Left ventricle myocardium inferior (tissue), 1 donor: ENCODE measurements around the gene DYNC1LI1. TPM values are rescaled to one million over a fixed set of nuclear protein-coding genes. Genes with fewer than 3 reads are reported as not detected.

ENCODE experiments used
- DNase-seq: peaks from one replicate; pipeline ENCODE4 v3.0.0-alpha.2; 2020
- H3K27ac ChIP-seq: fragments of 200-600 bp; replicated peaks from 2 replicates; pipeline ENCODE4 v1.8.0; 2021
- H3K27me3 ChIP-seq: fragments of 200-600 bp; 2 replicates; pipeline ENCODE4 v1.8.0; 2021; ENCODE audit warnings: low read depth
- H3K36me3 ChIP-seq: fragments of 200-600 bp; 2 replicates; pipeline ENCODE4 v1.8.0; 2021
- H3K4me1 ChIP-seq: fragments of 200-600 bp; 2 replicates; pipeline ENCODE4 v1.8.0; 2021
- H3K4me3 ChIP-seq: fragments of 200-600 bp; 2 replicates; pipeline ENCODE4 v1.8.0; 2021; ENCODE audit warnings: mild to moderate bottlenecking, moderate library complexity
- H3K9me3 ChIP-seq: fragments of 200-600 bp; replicated peaks from 2 replicates; pipeline ENCODE4 v1.8.0; 2021
- intact Hi-C: fragments of 100-400 bp; cut with micrococcal nuclease; formaldehyde crosslinking; loops from one replicate; pipeline ENCODE4 v1.11.0; 2022
- total RNA-seq: library from RNA; stranded (reverse); fragmentation: NEBNext Ultra II Directional; extraction: Animal tissue kit (Norgen Biotek cat#: 25700); gene quantifications from one replicate; pipeline ENCODE4 v1.2.1, GENCODE V29; 2021
- TF ChIP-seq, protein P1 (sequence below): fragments of 200-600 bp; IDR thresholded peaks from 2 replicates; pipeline ENCODE4 v1.8.0; 2021; ENCODE audit warnings: antibody characterized with exemption, mild to moderate bottlenecking, borderline replicate concordance
- donor health status: DM: no; HTN: yes; CAD: no; lungs with severe emphysema.

Gene DYNC1LI1
- total RNA-seq, 1 donor from 2014 or later = 53.8 TPM

DNA sequence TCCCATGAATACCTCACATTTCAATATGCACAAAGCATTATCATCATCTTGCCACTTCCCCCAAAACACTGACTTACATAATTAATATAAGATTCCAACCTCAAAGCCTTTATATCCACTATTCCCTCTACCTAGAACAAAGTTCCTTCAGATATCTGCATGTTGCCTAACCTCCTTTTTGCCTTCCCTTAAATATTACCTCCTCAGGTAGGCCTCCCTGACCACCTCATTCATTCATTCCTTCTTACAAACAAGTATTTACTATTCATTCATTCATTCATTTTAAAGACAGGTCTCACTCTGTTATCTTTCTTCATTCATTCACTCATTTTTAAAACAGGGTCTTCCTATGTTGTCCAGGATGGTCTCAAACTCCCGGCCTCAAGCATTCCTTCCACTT, 18.6 kb downstream of the DYNC1LI1 start:
- Histone ChIP-seq H3K27me3 (no peaks in the 10 kb centered on the region), H3K4me3 (no peak overlapping the region), H3K9me3 (no peaks in the 10 kb centered on the region), H3K4me1 (peaks cover 65% of the 10 kb centered on the region), H3K36me3 (no peaks in the 10 kb centered on the region), H3K27ac (no peak overlapping the region)
- intact Hi-C loops = no loop called here
- no peak for DNase-seq
- TF ChIP-seq, protein P1, sequence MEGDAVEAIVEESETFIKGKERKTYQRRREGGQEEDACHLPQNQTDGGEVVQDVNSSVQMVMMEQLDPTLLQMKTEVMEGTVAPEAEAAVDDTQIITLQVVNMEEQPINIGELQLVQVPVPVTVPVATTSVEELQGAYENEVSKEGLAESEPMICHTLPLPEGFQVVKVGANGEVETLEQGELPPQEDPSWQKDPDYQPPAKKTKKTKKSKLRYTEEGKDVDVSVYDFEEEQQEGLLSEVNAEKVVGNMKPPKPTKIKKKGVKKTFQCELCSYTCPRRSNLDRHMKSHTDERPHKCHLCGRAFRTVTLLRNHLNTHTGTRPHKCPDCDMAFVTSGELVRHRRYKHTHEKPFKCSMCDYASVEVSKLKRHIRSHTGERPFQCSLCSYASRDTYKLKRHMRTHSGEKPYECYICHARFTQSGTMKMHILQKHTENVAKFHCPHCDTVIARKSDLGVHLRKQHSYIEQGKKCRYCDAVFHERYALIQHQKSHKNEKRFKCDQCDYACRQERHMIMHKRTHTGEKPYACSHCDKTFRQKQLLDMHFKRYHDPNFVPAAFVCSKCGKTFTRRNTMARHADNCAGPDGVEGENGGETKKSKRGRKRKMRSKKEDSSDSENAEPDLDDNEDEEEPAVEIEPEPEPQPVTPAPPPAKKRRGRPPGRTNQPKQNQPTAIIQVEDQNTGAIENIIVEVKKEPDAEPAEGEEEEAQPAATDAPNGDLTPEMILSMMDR = no peak

DNA sequence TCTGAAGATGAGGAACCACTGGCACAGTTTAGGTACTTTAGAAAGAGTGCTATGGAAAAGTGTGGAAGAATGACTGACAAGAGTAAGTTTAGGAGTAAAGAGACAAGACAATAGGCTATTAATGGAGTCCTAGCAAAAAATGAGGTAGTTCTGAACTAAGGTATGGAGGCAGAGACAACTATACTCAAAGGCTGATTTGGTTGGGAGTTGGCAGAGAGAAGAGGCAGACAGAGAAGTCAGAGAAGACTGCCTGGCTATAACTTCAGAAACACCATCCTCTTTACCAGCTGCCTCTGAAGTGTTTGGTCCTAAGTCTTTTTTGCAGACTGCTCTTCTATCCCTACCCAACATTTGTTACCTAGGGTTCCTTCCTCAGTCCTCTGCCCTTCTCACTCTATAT, 19.2 kb downstream of the DYNC1LI1 start:
- TF ChIP-seq, protein P1 = no peak
- no peaks in the 10 kb centered on the region for H3K27me3 ChIP-seq
- no peak overlapping the region for H3K27ac ChIP-seq
- peaks cover 60% of the 10 kb centered on the region for H3K4me1 ChIP-seq
- intact Hi-C loops = no loop called here
- H3K36me3 ChIP-seq = no peaks in the 10 kb centered on the region
- no peak for DNase-seq
- no peaks in the 10 kb centered on the region for H3K9me3 ChIP-seq
- H3K4me3 ChIP-seq = no peak overlapping the region

DNA sequence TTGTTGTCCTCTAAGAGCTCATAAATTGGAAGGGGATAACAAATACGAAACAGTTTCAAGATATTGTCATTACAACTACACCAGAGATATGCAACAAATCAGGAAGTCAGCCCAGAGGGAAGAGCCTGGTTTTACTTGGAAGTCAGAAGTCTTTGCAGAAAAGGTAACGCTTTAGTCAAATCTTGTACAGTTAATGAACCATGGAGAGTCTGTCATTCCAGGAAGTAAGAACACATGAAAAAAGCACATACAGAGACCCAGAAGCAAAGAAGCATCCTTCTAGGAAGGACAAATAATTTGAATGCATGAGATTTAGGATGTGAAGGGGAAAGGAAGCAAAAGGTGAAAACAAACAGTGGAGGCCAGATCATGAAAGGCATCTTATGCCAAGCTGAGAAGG, 19.6 kb downstream of the DYNC1LI1 start:
- H3K4me3 ChIP-seq = no peak overlapping the region
- no peaks in the 10 kb centered on the region for H3K27me3 ChIP-seq
- no peaks in the 10 kb centered on the region for H3K36me3 ChIP-seq
- H3K4me1 ChIP-seq = peaks cover 56% of the 10 kb centered on the region
- TF ChIP-seq, protein P1 = no peak
- H3K9me3 ChIP-seq = no peaks in the 10 kb centered on the region
- H3K27ac ChIP-seq = no peak overlapping the region
- no peak for DNase-seq
- intact Hi-C loops = no loop called here

DNA sequence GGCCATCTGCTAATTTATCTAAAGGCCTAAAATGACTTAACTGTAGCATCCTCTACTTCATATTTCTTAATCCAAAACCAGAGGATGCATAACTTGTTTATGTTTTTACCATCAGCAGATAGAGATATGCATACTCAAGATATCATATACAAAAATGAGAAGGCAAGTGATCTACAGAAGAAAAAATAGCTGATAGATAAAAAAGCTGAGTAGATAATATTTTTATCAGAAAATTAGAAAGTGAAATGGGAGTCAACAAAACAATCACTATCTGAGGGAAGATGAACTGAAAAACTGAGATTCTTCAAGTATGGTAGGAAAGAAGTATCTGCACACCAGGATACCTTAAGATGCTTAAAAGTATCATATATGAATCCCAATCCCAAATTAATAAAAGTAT, 25.4 kb downstream of the DYNC1LI1 start:
- DNase-seq = no peak
- Histone ChIP-seq H3K36me3 (peaks cover 9% of the 10 kb centered on the region), H3K9me3 (no peaks in the 10 kb centered on the region), H3K4me3 (no peak overlapping the region), H3K27ac (no peak overlapping the region), H3K4me1 (peaks cover 34% of the 10 kb centered on the region), H3K27me3 (no peaks in the 10 kb centered on the region)
- intact Hi-C loops = no loop called here
- TF ChIP-seq, protein P1 = no peak

DNA sequence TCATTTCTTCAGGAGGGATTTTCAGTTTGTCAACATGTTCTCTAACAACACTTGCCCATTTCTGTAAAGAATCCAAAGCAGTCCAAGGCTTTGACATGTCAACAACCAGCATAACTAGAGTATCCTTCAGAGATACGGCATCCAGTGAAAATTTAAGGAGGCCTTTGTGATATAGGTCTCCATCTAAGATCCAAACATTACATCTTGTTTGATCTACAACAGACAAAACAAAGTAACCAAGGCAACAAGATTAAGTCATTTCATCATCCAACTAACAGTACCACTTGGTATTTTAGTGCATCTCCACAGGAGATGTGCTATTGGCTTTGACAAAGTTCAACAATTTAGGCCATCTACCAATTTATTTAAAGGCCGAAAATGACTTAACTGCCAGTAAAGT, 25.8 kb downstream of the DYNC1LI1 start:
- H3K9me3 ChIP-seq = no peaks in the 10 kb centered on the region
- H3K36me3 ChIP-seq = peaks cover 14% of the 10 kb centered on the region
- peak overlapping the region; percentile 5 for H3K27ac ChIP-seq
- peaks cover 34% of the 10 kb centered on the region for H3K4me1 ChIP-seq
- no peak for DNase-seq
- intact Hi-C loops = no loop called here
- no peak overlapping the region for H3K4me3 ChIP-seq
- no peaks in the 10 kb centered on the region for H3K27me3 ChIP-seq
- TF ChIP-seq, protein P1 = no peak

DNA sequence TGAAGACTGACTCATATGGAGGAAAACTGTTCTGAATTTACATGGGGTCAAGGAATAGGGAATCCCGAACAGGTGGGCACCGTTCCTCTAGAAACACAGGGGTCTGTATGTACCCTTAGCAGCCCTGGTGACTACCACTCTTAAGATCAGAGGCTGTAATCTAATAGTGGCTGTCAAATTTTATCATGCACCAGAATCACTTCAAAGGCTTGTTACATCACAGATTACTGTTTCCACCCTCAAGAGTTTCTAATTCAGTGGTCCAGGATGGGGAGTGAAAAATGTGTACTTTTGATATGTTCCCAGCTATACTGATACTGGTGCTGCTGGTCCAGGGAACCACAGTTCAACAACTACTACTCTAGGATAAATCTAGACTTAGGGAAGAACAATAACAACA, 27.9 kb downstream of the DYNC1LI1 start:
- no peak overlapping the region for H3K4me3 ChIP-seq
- no peak for DNase-seq
- H3K27me3 ChIP-seq = no peaks in the 10 kb centered on the region
- H3K9me3 ChIP-seq = no peaks in the 10 kb centered on the region
- no peak overlapping the region for H3K27ac ChIP-seq
- TF ChIP-seq, protein P1 = no peak
- peaks cover 19% of the 10 kb centered on the region for H3K4me1 ChIP-seq
- intact Hi-C loops = no loop called here
- H3K36me3 ChIP-seq = peaks cover 28% of the 10 kb centered on the region
